Lower lobe of right lung (tissue), 2 donors: Measurements from ENCODE around the gene MDM4. TPM values are rescaled to one million over a fixed set of nuclear protein-coding genes. Genes with fewer than 3 reads are reported as not detected.

Source experiments
- ATAC-seq, 2 donors: fragments of 200-7000 bp; cut with Tn5 transposase; one replicate each; pipeline ENCODE4 v1.9.1; 2020 to 2022; ENCODE audit warnings: mild to moderate bottlenecking in 2 of 2, moderate library complexity in 2 of 2
- DNase-seq: peaks from one replicate; pipeline ENCODE4 v3.0.0-alpha.2; 2020
- H3K27ac ChIP-seq: fragments of 200-600 bp; one replicate; pipeline ENCODE4 v1.8.0; 2022
- H3K27me3 ChIP-seq: fragments of 200-600 bp; one replicate; pipeline ENCODE4 v1.8.0; 2022; ENCODE audit warnings: low read depth
- H3K36me3 ChIP-seq: fragments of 200-600 bp; one replicate; pipeline ENCODE4 v1.8.0; 2022; ENCODE audit warnings: mild to moderate bottlenecking
- H3K4me1 ChIP-seq: fragments of 200-600 bp; one replicate; pipeline ENCODE4 v1.8.0; 2022
- H3K4me3 ChIP-seq: fragments of 200-600 bp; one replicate; pipeline ENCODE4 v1.8.0; 2022; ENCODE audit warnings: mild to moderate bottlenecking
- H3K9me3 ChIP-seq: fragments of 200-600 bp; one replicate; pipeline ENCODE4 v1.8.0; 2022
- intact Hi-C: fragments of 100-400 bp; cut with DNase I; formaldehyde crosslinking; loops from one replicate; pipeline ENCODE4 v1.11.0; 2022
- total RNA-seq: library from RNA; stranded (reverse); fragmentation: NEBNext Ultra II Directional; extraction: Animal tissue kit (Norgen Biotek cat#: 25700); gene quantifications from one replicate; pipeline ENCODE4 v1.2.1, GENCODE V29; 2021
- TF ChIP-seq, protein P1 (sequence below): fragments of 200-600 bp; IDR thresholded peaks from one replicate; pipeline ENCODE4 v1.8.0; 2022; ENCODE audit warnings: antibody characterized with exemption, mild to moderate bottlenecking
- donor health status: DM: no; HTN: yes; CAD: no; lungs with severe emphysema.

The MDM4 gene
- total RNA-seq, 1 donor from 2014 or later, result 77.9 TPM

DNA sequence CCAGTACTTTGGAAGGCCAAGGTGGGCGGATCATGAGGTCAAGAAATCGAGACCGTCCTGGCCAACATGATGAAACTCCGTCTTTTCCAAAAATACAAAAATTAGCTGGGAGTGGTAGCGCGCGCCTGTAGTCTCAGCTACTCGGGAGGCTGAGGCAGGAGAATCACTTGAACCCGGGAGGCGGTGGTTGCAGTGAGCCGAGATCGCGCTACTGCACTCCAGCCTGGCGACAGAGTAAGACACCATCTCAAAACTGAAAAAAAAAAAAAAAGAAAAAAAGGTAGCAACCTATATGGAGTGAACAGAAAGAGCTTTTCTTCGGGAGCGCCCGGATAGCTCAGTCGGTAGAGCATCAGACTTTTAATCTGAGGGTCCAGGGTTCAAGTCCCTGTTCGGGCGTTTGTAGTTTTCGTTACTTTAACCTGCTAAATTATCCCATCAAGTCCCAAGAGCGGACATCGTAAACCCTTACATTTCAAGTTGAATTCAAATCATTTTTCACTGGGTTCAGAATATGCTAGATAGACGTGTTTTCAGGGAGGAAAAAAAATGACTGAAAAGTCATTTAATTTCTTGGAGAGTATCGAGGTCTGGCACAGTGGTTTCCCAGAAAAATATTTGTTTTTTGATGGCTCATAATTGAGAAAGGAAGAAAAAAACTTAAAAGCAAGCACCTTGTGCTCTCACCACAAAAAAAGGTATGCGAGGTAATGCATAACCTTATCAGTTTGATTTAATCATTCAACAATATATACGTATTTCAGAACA lies 9.8 kb upstream of the MDM4 start:
- H3K27me3 ChIP-seq, result no peaks in the 10 kb centered on the region
- peak; percentile 93 to 96 for ATAC-seq
- peaks cover 24% of the 10 kb centered on the region for H3K4me1 ChIP-seq
- H3K36me3 ChIP-seq, result no peaks in the 10 kb centered on the region
- peak; percentile 71 for DNase-seq
- H3K27ac ChIP-seq, result peak overlapping the region; percentile 85
- H3K4me3 ChIP-seq, result peak overlapping the region; percentile 60
- no peaks in the 10 kb centered on the region for H3K9me3 ChIP-seq
- TF ChIP-seq, protein P1, sequence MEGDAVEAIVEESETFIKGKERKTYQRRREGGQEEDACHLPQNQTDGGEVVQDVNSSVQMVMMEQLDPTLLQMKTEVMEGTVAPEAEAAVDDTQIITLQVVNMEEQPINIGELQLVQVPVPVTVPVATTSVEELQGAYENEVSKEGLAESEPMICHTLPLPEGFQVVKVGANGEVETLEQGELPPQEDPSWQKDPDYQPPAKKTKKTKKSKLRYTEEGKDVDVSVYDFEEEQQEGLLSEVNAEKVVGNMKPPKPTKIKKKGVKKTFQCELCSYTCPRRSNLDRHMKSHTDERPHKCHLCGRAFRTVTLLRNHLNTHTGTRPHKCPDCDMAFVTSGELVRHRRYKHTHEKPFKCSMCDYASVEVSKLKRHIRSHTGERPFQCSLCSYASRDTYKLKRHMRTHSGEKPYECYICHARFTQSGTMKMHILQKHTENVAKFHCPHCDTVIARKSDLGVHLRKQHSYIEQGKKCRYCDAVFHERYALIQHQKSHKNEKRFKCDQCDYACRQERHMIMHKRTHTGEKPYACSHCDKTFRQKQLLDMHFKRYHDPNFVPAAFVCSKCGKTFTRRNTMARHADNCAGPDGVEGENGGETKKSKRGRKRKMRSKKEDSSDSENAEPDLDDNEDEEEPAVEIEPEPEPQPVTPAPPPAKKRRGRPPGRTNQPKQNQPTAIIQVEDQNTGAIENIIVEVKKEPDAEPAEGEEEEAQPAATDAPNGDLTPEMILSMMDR, result no peak
- intact Hi-C loops, result no loop called here

DNA sequence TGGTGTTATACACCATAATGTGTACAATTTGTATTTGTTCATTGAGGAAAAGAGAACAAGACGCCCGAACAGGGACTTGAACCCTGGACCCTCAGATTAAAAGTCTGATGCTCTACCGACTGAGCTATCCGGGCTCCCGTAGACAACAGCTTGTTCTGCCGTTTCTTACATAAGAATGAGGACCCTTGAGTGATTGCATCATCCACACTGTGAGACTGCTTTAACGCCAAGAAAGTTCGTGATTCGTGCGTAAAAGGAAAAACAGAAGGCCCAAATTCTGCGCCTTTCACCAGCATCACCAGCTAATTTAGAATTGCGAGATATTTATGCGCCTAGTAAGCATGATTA lies 9.3 kb upstream of the MDM4 start:
- intact Hi-C loops, result no loop called here
- Histone ChIP-seq H3K4me3 (peak overlapping the region; percentile 60), H3K27me3 (no peaks in the 10 kb centered on the region), H3K9me3 (no peaks in the 10 kb centered on the region), H3K4me1 (peaks cover 24% of the 10 kb centered on the region), H3K27ac (peak overlapping the region; percentile 85), H3K36me3 (no peaks in the 10 kb centered on the region)
- DNase-seq (no peak), ATAC-seq (peak; percentile 89 to 94)
- TF ChIP-seq, protein P1, result no peak

DNA sequence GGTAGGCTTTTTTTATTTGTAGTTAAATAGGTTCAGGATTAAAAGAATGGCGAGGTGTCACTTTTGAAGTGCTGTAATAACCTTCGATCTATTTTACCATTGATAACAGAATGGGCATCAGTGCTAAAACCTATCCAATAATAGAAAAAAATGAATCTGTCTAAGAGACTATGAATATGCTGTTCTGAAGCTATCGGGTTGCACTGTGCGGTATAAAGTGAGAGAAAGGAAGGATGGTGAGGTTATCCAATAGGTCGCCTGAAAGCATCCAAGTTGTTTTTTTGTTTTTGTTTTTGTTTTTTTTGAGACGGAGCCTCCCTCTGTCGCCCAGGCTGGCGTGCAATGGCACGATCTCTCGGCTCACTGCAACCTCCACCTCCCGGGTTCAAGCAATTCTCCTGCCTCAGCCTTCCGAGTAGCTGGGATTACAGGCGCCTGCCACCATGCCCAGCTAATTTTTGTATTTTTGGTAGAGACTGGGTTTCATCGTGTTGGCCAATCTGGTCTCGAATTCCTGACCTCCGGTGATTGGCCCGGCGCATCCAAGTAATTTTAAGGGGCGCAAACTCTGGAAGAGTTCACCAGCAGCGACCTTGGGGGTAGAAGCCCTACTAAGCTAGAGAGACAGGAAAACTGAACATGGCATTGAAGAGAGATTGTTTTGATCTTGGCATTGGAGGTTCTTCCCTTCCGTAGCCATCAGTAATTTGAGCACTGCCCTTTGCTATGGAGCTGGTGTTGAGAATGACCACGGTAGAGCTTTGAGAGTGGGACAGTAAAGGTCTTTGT lies 8.7 kb upstream of the MDM4 start:
- ATAC-seq, result peak; percentile 31 to 34
- Histone ChIP-seq H3K9me3 (no peaks in the 10 kb centered on the region), H3K27ac (peak overlapping the region; percentile 85), H3K4me3 (peak overlapping the region; percentile 60), H3K4me1 (peaks cover 24% of the 10 kb centered on the region), H3K36me3 (no peaks in the 10 kb centered on the region), H3K27me3 (no peaks in the 10 kb centered on the region)
- TF ChIP-seq, protein P1, result no peak
- intact Hi-C loops, result no loop called here
- DNase-seq, result no peak

DNA sequence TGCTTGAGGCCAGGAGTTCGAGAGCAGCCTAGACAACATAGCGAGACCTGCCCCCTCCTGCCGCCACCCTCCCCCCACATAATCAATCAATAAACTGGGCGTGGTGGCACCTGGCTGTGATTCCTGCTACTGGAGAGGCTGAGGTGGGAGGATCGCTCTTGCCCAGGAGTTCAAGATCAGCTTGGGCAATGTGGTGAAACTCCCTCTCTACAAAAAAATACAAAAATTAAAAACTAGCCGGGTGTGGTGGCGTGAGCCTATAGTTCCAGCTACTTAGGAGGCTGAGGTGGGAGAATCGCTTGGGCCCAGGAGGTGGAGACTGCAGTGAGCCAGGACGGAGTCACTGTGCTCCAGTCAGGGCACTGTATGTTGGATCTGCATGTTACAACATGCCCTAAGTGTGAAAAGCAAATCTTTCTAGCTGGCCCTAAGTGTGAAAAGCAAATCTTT lies 7.0 kb upstream of the MDM4 start:
- H3K36me3 ChIP-seq, result no peaks in the 10 kb centered on the region
- H3K9me3 ChIP-seq, result no peaks in the 10 kb centered on the region
- H3K4me1 ChIP-seq, result peaks cover 15% of the 10 kb centered on the region
- no peaks in the 10 kb centered on the region for H3K27me3 ChIP-seq
- DNase-seq (no peak), ATAC-seq (no peak)
- intact Hi-C loops, result no loop called here
- no peak overlapping the region for H3K27ac ChIP-seq
- TF ChIP-seq, protein P1, result no peak
- no peak overlapping the region for H3K4me3 ChIP-seq

DNA sequence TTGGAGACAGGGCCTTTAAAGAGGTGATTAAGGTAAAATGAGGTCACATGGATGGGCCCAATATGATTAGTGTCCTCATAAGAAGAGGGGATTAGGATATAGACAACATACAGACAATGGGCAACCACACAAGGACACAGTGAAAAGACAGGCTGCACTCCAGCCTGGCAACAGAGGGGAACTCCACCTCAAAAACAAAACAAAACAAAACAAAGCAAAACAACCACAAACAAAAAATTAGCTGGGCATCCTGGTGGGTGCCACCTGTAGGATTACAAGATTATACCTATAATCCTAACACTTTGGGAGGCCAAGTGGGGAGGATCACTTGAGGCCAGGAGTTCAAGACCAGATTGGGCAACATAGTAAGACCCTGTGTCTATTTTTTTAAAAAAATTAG lies 4.8 kb upstream of the MDM4 start:
- H3K36me3 ChIP-seq, result no peaks in the 10 kb centered on the region
- H3K4me3 ChIP-seq, result no peak overlapping the region
- DNase-seq (no peak), ATAC-seq (no peak)
- no peaks in the 10 kb centered on the region for H3K27me3 ChIP-seq
- intact Hi-C loops, result no loop called here
- H3K27ac ChIP-seq, result no peak overlapping the region
- no peaks in the 10 kb centered on the region for H3K9me3 ChIP-seq
- TF ChIP-seq, protein P1, result no peak
- H3K4me1 ChIP-seq, result peaks cover 11% of the 10 kb centered on the region
